ENCODE results near the gene ZDBF2. TPM values are rescaled to one million over a fixed set of nuclear protein-coding genes. Genes with fewer than 3 reads are reported as not detected.

ZDBF2 gene
- total RNA-seq, 1 donor from 2014 or later, result 42.9 TPM

GRCh38 chr2:206245265-206245672 is 29.2 kb upstream of the ZDBF2 start:
- TF ChIP-seq CTCF (IDR thresholded peaks at IDR 0.05; ENCODE audit: unreplicated experiment), result no peak
- Mint-ChIP-seq H3K4me3 (ENCODE audit: low read depth) (no peak overlapping the region), H3K36me3 (ENCODE audit: insufficient read depth) (no peaks in the 10 kb centered on the region), H3K9me3 (ENCODE audit: low read depth) (no peaks in the 10 kb centered on the region), H3K4me1 (ENCODE audit: low read depth) (no peaks in the 10 kb centered on the region), H3K27me3 (no peaks in the 10 kb centered on the region), H3K27ac (no peak overlapping the region)
- no peak for DNase-seq (ENCODE audit: low spot score, unreplicated experiment)

GRCh38 chr2:206250041-206250897 is 24.2 kb upstream of the ZDBF2 start:
- no peak overlapping the region for H3K27ac Mint-ChIP-seq
- no peak for TF ChIP-seq CTCF (IDR thresholded peaks at IDR 0.05; ENCODE audit: unreplicated experiment)
- H3K9me3 Mint-ChIP-seq (ENCODE audit: low read depth), result peaks cover 16% of the 10 kb centered on the region
- no peaks in the 10 kb centered on the region for H3K27me3 Mint-ChIP-seq
- no peaks in the 10 kb centered on the region for H3K4me1 Mint-ChIP-seq (ENCODE audit: low read depth)
- H3K36me3 Mint-ChIP-seq (ENCODE audit: insufficient read depth), result no peaks in the 10 kb centered on the region
- no peak for DNase-seq (ENCODE audit: low spot score, unreplicated experiment)
- no peak overlapping the region for H3K4me3 Mint-ChIP-seq (ENCODE audit: low read depth)

GRCh38 chr2:206253125-206253776 is 21.2 kb upstream of the ZDBF2 start:
- H3K27me3 Mint-ChIP-seq, result peaks cover 3% of the 10 kb centered on the region
- no peak overlapping the region for H3K27ac Mint-ChIP-seq
- no peak overlapping the region for H3K4me3 Mint-ChIP-seq (ENCODE audit: low read depth)
- no peaks in the 10 kb centered on the region for H3K4me1 Mint-ChIP-seq (ENCODE audit: low read depth)
- H3K9me3 Mint-ChIP-seq (ENCODE audit: low read depth), result peaks cover 16% of the 10 kb centered on the region
- TF ChIP-seq CTCF (IDR thresholded peaks at IDR 0.05; ENCODE audit: unreplicated experiment), result no peak
- H3K36me3 Mint-ChIP-seq (ENCODE audit: insufficient read depth), result no peaks in the 10 kb centered on the region
- no peak for DNase-seq (ENCODE audit: low spot score, unreplicated experiment)

GRCh38 chr2:206253777-206254166 is 20.7 kb upstream of the ZDBF2 start:
- no peak for DNase-seq (ENCODE audit: low spot score, unreplicated experiment)
- peaks cover 3% of the 10 kb centered on the region for H3K27me3 Mint-ChIP-seq
- TF ChIP-seq CTCF (IDR thresholded peaks at IDR 0.05; ENCODE audit: unreplicated experiment), result no peak
- peaks cover 16% of the 10 kb centered on the region for H3K9me3 Mint-ChIP-seq (ENCODE audit: low read depth)
- H3K4me3 Mint-ChIP-seq (ENCODE audit: low read depth), result no peak overlapping the region
- H3K4me1 Mint-ChIP-seq (ENCODE audit: low read depth), result no peaks in the 10 kb centered on the region
- H3K36me3 Mint-ChIP-seq (ENCODE audit: insufficient read depth), result no peaks in the 10 kb centered on the region
- no peak overlapping the region for H3K27ac Mint-ChIP-seq

GRCh38 chr2:206255003-206255402 is 19.5 kb upstream of the ZDBF2 start:
- no peak for TF ChIP-seq CTCF (IDR thresholded peaks at IDR 0.05; ENCODE audit: unreplicated experiment)
- no peak overlapping the region for H3K27ac Mint-ChIP-seq
- H3K36me3 Mint-ChIP-seq (ENCODE audit: insufficient read depth), result no peaks in the 10 kb centered on the region
- no peak for DNase-seq (ENCODE audit: low spot score, unreplicated experiment)
- no peak overlapping the region for H3K4me3 Mint-ChIP-seq (ENCODE audit: low read depth)
- peaks cover 8% of the 10 kb centered on the region for H3K27me3 Mint-ChIP-seq
- no peaks in the 10 kb centered on the region for H3K4me1 Mint-ChIP-seq (ENCODE audit: low read depth)
- peaks cover 16% of the 10 kb centered on the region for H3K9me3 Mint-ChIP-seq (ENCODE audit: low read depth)
